Peyer's patch (tissue), 4 donors: ENCODE results near the gene TMEM87B.

Experiments used
- CTCF ChIP-seq, 6 experiments: fragments of 450-650 bp in 4 of 6; fragments of 200-600 bp in 2 of 6; sonication (generic) in 1 of 6; IDR thresholded peaks; one replicate each; pipeline ENCODE4 v1.5.1; 2017 to 2019; ENCODE audit warnings: antibody characterized with exemption in 6 of 6, mild to moderate bottlenecking in 3 of 6, moderate library complexity in 1 of 6
- POLR2A ChIP-seq, 2 donors: fragments of 450-650 bp; IDR thresholded peaks; one replicate each; pipeline ENCODE4 v1.5.1; 2017; ENCODE audit warnings: antibody characterized with exemption in 2 of 2, mild to moderate bottlenecking in 2 of 2, moderate library complexity in 2 of 2

- no peak for TF ChIP-seq CTCF (IDR thresholded peaks at IDR 0.05)
- TF ChIP-seq POLR2A (IDR thresholded peaks at IDR 0.05), result no peak
These were observed 30.8 kb upstream of the TMEM87B start for GRCh38 chr2:112024231-112024630.
